Endodermal cell (in vitro differentiated cells): ENCODE measurements around the gene SBK1. TPM values are rescaled to one million over a fixed set of nuclear protein-coding genes. Genes with fewer than 3 reads are reported as not detected.
"Not testable (repeated sequence)": the region's sequence is repeated elsewhere in the genome, so short reads cannot be mapped to it uniquely, and the experiment has no call there.

Source experiments
- DNase-seq: peaks from one replicate; pipeline ENCODE4 v3.0.0-alpha.2; 2017
- H3K27ac ChIP-seq: 2 replicates; pipeline ENCODE4 v1.5.1; 2013; ENCODE audit warnings: mild to moderate bottlenecking, low read depth, low read length, moderate library complexity
- H3K27me3 ChIP-seq: 2 replicates; pipeline ENCODE4 v1.6.1; 2013; ENCODE audit warnings: mild to moderate bottlenecking, low read length, moderate library complexity; ENCODE audit not compliant: insufficient read depth, control insufficient read depth, poor library complexity, severe bottlenecking
- H3K36me3 ChIP-seq: 2 replicates; pipeline ENCODE4 v1.7.0; 2013; ENCODE audit warnings: mild to moderate bottlenecking, low read length, moderate library complexity; ENCODE audit not compliant: control insufficient read depth, insufficient read depth
- H3K4me1 ChIP-seq: one replicate; pipeline ENCODE4 v1.7.0; 2013; ENCODE audit warnings: low read length; ENCODE audit not compliant: control insufficient read depth, insufficient read depth
- H3K4me3 ChIP-seq: 2 replicates; pipeline ENCODE4 v1.5.1; 2013; ENCODE audit warnings: mild to moderate bottlenecking, low read length, moderate library complexity
- H3K9ac ChIP-seq: 2 replicates; pipeline ENCODE4 v1.6.1; 2013; ENCODE audit warnings: mild to moderate bottlenecking, low read length, moderate library complexity; ENCODE audit not compliant: poor library complexity, severe bottlenecking; ENCODE audit errors: extremely low read depth
- H3K9me3 ChIP-seq: 2 replicates; pipeline ENCODE4 v1.6.1; 2013; ENCODE audit warnings: mild to moderate bottlenecking, low read length, moderate library complexity; ENCODE audit not compliant: control insufficient read depth
- H3K27ac Mint-ChIP-seq: 2 replicates; pipeline ENCODE4 v1.8.0; 2020; ENCODE audit warnings: mixed read lengths
- H3K27me3 Mint-ChIP-seq: 2 replicates; pipeline ENCODE4 v1.8.0; 2021; ENCODE audit warnings: mild to moderate bottlenecking, mixed read lengths; ENCODE audit not compliant: insufficient read depth
- H3K36me3 Mint-ChIP-seq: 2 replicates; pipeline ENCODE4 v1.8.0; 2020; ENCODE audit warnings: low read depth, mixed read lengths
- H3K4me1 Mint-ChIP-seq: 2 replicates; pipeline ENCODE4 v1.8.0; 2020; ENCODE audit warnings: mixed read lengths
- H3K4me3 Mint-ChIP-seq: 2 replicates; pipeline ENCODE4 v1.8.0; 2020; ENCODE audit warnings: mild to moderate bottlenecking, moderate library complexity, mixed read lengths
- H3K9me3 Mint-ChIP-seq: 2 replicates; pipeline ENCODE4 v1.8.0; 2020; ENCODE audit warnings: mild to moderate bottlenecking, mixed read lengths
- WGBS, 2 experiments: methylation state at CpG; one replicate each; pipeline versions ENCODE4 v1.1.5 to v1.1.7; 2013; ENCODE audit warnings: missing lambda C conversion rate in 2 of 2, mixed read lengths in 1 of 2; ENCODE audit not compliant: insufficient coverage in 1 of 2, insufficient read length in 1 of 2; 5-methylcytosine and 5-hydroxymethylcytosine counted together
- long read RNA-seq, 4 experiments: library from polyadenylated mRNA in 2 of 4; library from RNA in 1 of 4; library from capped mRNA in 1 of 4; stranded (forward) in 3 of 4; unstranded in 1 of 4; transcript quantifications; one replicate each; pipeline ENCODE4 v2.0.0, GENCODE V29; 2020 to 2021; ENCODE audit warnings: inconsistent platforms in 1 of 4
- polyA plus RNA-seq, 2 experiments: library from polyadenylated mRNA; stranded (reverse); fragments of 50-300 nt; gene quantifications; one replicate each; pipeline ENCODE4 v1.2.3, GENCODE V29; 2013
- total RNA-seq, 2 donors: library from RNA; stranded (reverse); fragmentation: NEBNext Ultra II Directional in 1 of 2; extraction: Animal tissue kit (Norgen Biotek cat#: 25700) in 1 of 2; gene quantifications; 2 replicates in 1 of 2; 3 replicates in 1 of 2; pipeline ENCODE4 v1.2.1, GENCODE V29; 2021
- TF ChIP-seq, protein P1 (sequence below): fragments of 200-600 bp; sonication (generic); conservative IDR thresholded peaks from 2 replicates; pipeline ENCODE4 v1.5.0; 2021; ENCODE audit warnings: antibody characterized with exemption, mild to moderate bottlenecking

SBK1 gene
- 10 to 100 TPM; 55.9 to 62.5 TPM for total RNA-seq
- 63.9 TPM for polyA plus RNA-seq (2013, experiment 1 of 2)
- 60.0 TPM for polyA plus RNA-seq (2013, experiment 2 of 2)
- long read RNA-seq, experiment 1, full-length matches to known transcripts: 1 of 26 reads
- long read RNA-seq, experiment 1, partial matches to known transcripts: 0 of 26 reads
- long read RNA-seq, experiment 1, other reads (novel, unspliced or antisense): 25 of 26 reads
- long read RNA-seq, experiment 2, full-length matches to known transcripts: 128 of 172 reads
- long read RNA-seq, experiment 2, partial matches to known transcripts: 42 of 172 reads
- long read RNA-seq, experiment 2, other reads (novel, unspliced or antisense): 2 of 172 reads
- long read RNA-seq, experiment 3, partial matches to known transcripts: 0 of 14 reads
- long read RNA-seq, experiment 3, other reads (novel, unspliced or antisense): 14 of 14 reads
- long read RNA-seq, experiment 4, partial matches to known transcripts: 0 of 3 reads
- long read RNA-seq, experiment 4, other reads (novel, unspliced or antisense): 3 of 3 reads

DNA sequence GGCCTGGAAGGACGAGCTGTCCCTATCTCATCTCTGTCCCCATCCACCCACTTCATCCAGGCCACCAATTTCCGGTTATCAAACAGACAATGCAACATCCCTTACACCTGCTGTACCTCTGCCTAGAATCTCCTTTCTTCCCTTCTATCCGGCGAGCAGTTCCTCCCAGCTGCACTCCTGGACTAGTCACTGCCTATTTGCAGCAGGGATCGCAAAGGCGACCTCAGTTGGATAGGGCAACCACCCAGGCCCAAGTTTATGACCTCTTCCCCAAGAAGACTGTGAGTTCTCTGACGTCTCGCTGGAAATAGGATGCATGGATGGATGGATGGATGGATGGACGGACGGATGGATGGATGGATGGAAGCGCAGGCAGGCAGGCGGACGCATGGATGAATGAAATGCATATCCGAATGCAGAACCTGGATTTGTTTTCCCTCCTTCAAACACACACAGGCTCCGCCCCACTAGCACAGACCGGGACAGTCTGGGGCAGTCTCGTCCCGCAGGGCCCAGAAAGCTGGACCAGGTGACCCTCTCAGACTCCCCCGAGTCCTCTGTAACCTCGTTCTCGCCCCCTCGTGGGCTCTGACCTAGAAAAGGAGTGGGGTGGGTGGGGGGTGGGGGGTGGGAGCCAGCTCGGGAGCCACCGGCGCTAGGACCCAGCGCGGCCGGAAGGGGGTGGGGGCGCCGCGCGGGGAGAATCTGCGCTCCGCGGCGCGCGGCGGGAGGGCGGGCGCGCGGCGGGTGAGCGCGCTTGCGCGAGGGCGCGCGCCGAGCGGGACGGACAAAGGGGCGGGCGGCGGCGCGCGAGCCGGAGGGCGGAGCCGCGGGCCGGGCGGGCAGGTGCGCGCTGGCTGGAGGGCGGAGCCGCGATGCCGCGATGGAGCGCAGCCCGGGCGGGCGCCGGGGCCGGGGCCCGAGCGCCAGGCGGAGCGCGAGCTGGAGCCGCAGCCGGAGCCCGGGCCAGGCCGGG lies at the start of gene SBK1:
Gene SBK1, plus strand, starts transcription at position 875 of the 976 bp plus-strand sequence. CDS start 24,867 bp downstream, outside the sequence.
- Histone ChIP-seq H3K4me1 (peaks cover 3% of the 10 kb centered on the region), H3K27me3 (no peaks in the 10 kb centered on the region), H3K27ac (peak within 1 kb of the TSS; percentile 93), H3K4me3 (peak within 1 kb of the TSS; percentile 94), H3K9ac (peak within 1 kb of the TSS; percentile 92), H3K36me3 (peaks cover 6% of the 10 kb centered on the region), H3K9me3 (no peaks in the 10 kb centered on the region)
- no peaks in the 10 kb centered on the region for H3K27me3 Mint-ChIP-seq
- peak within 1 kb of the TSS; percentile 89 for H3K4me3 Mint-ChIP-seq
- peak within 1 kb of the TSS; percentile 94 for H3K27ac Mint-ChIP-seq
- 1 to 2% methylated on average over 13 to 83 of the region's 88 CpGs for WGBS, 2 experiments
- TF ChIP-seq, protein P1, sequence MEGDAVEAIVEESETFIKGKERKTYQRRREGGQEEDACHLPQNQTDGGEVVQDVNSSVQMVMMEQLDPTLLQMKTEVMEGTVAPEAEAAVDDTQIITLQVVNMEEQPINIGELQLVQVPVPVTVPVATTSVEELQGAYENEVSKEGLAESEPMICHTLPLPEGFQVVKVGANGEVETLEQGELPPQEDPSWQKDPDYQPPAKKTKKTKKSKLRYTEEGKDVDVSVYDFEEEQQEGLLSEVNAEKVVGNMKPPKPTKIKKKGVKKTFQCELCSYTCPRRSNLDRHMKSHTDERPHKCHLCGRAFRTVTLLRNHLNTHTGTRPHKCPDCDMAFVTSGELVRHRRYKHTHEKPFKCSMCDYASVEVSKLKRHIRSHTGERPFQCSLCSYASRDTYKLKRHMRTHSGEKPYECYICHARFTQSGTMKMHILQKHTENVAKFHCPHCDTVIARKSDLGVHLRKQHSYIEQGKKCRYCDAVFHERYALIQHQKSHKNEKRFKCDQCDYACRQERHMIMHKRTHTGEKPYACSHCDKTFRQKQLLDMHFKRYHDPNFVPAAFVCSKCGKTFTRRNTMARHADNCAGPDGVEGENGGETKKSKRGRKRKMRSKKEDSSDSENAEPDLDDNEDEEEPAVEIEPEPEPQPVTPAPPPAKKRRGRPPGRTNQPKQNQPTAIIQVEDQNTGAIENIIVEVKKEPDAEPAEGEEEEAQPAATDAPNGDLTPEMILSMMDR: no peak
- no peaks in the 10 kb centered on the region for H3K9me3 Mint-ChIP-seq
- DNase-seq: peak; percentile 89
- H3K4me1 Mint-ChIP-seq: peaks cover 23% of the 10 kb centered on the region
- H3K36me3 Mint-ChIP-seq: peaks cover 19% of the 10 kb centered on the region

DNA sequence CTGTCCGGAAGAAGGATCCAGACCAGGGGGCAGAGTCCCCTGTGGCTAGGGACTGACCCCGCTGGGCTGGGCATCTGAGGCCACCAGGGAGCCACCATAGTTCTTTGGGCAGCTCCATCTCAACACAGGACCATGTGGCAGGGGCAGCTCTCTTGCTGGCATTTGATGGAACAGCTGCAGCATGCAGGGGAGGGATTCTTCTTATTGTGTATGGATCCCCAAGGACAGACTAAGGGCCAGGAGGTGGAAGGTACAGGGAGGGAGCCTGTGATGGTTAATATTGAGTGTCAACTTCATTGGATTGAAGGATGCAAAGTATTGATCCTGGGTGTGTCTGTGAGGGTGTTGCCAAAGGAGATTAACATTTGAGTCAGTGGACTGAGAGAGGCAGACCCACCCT lies 42.8 kb upstream of the SBK1 start:
- not testable (repeated sequence) for DNase-seq, H3K9ac ChIP-seq, H3K36me3 ChIP-seq, H3K27me3 Mint-ChIP-seq, H3K4me3 ChIP-seq, H3K9me3 Mint-ChIP-seq, H3K36me3 Mint-ChIP-seq, H3K27me3 ChIP-seq, H3K4me1 Mint-ChIP-seq, H3K9me3 ChIP-seq, H3K4me1 ChIP-seq, H3K4me3 Mint-ChIP-seq, H3K27ac Mint-ChIP-seq, H3K27ac ChIP-seq
- 97% methylated on average over 2 of the region's 2 CpGs; no CpG with 5 or more reads in 1 of the 2 experiments for WGBS, 2 experiments

DNA sequence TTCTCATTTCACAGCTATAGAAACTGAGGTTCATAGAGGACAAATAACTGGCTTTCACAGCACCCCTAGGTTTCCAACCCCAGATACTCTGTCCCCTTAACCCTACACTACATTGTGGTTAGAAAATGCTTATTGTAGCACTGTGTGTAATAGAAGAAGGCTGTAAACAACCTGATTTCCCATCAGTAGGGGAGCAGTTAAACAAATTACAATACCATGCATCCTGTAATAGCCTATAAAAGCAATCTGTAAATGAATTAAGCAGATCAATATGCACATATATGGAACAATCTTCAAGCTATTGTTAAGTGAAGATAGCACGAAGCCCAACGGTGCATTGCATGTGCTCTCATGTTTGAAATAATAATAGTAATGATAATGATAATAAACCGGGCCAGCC lies 41.3 kb upstream of the SBK1 start:
- TF ChIP-seq, protein P1: no peak
- Mint-ChIP-seq H3K9me3 (no peaks in the 10 kb centered on the region), H3K36me3 (no peaks in the 10 kb centered on the region), H3K4me3 (no peak overlapping the region), H3K27ac (no peak overlapping the region), H3K27me3 (peaks cover 2% of the 10 kb centered on the region), H3K4me1 (peaks cover 6% of the 10 kb centered on the region)
- no peak for DNase-seq
- H3K9me3 ChIP-seq: no peaks in the 10 kb centered on the region
- H3K9ac ChIP-seq: no peak overlapping the region
- H3K27me3 ChIP-seq: no peaks in the 10 kb centered on the region
- no peak overlapping the region for H3K4me3 ChIP-seq
- no peaks in the 10 kb centered on the region for H3K4me1 ChIP-seq
- H3K27ac ChIP-seq: no peak overlapping the region
- WGBS, 2 experiments: 72 to 79% methylated on average over 3 of the region's 3 CpGs
- no peaks in the 10 kb centered on the region for H3K36me3 ChIP-seq
